Stimulated activated effector memory CD8-positive, alpha-beta T cell treated with anti-CD3 and anti-CD28 coated beads, Interleukin-12 subunit alpha, Interleukin-12 subunit beta, amount 100 ng/mL, for 72 hours (primary cell): Measurements from ENCODE around the gene SLC38A6.

ENCODE experiments used
- ATAC-seq: fragments of 150-1000 bp; cut with Tn5 transposase; 2 replicates; pipeline ENCODE4 v1.10.0; 2021
- DNase-seq, 2 donors: peaks; one replicate each; pipeline ENCODE4 v3.0.0; 2021 to 2022; ENCODE audit warnings: low spot score in 2 of 2
- H3K27ac Mint-ChIP-seq: one replicate; pipeline ENCODE4 v1.8.0; 2022; ENCODE audit warnings: mild to moderate bottlenecking, mixed read lengths
- H3K36me3 Mint-ChIP-seq: one replicate; pipeline ENCODE4 v1.8.0; 2022; ENCODE audit warnings: mild to moderate bottlenecking, mixed read lengths
- H3K4me1 Mint-ChIP-seq: one replicate; pipeline ENCODE4 v1.8.0; 2022; ENCODE audit warnings: mixed read lengths
- H3K4me3 Mint-ChIP-seq: one replicate; pipeline ENCODE4 v1.8.0; 2022; ENCODE audit warnings: mild to moderate bottlenecking, mixed read lengths
- H3K9me3 Mint-ChIP-seq: one replicate; pipeline ENCODE4 v1.8.0; 2022; ENCODE audit warnings: mixed read lengths

SLC38A6 gene

GRCh38 chr14:60968671-60969070, 12.4 kb upstream of the SLC38A6 start:
- Mint-ChIP-seq H3K4me3 (no peak overlapping the region), H3K27ac (no peak overlapping the region), H3K9me3 (no peaks in the 10 kb centered on the region), H3K36me3 (peaks cover 6% of the 10 kb centered on the region), H3K4me1 (peaks cover 11% of the 10 kb centered on the region)
- no peak for ATAC-seq
- no peak for DNase-seq

- peaks cover 13% of the 10 kb centered on the region for H3K36me3 Mint-ChIP-seq
- no peak overlapping the region for H3K27ac Mint-ChIP-seq
- no peak for ATAC-seq
- DNase-seq: no peak
- H3K4me1 Mint-ChIP-seq: peaks cover 11% of the 10 kb centered on the region
- H3K9me3 Mint-ChIP-seq: no peaks in the 10 kb centered on the region
- no peak overlapping the region for H3K4me3 Mint-ChIP-seq
Measured at GRCh38 chr14:60970146-60970545, 10.9 kb upstream of the SLC38A6 start.

GRCh38 chr14:60971271-60971670, 9.8 kb upstream of the SLC38A6 start:
- peaks cover 5% of the 10 kb centered on the region for H3K4me1 Mint-ChIP-seq
- peaks cover 19% of the 10 kb centered on the region for H3K36me3 Mint-ChIP-seq
- no peak for ATAC-seq
- no peak for DNase-seq
- H3K9me3 Mint-ChIP-seq: no peaks in the 10 kb centered on the region
- H3K27ac Mint-ChIP-seq: no peak overlapping the region
- no peak overlapping the region for H3K4me3 Mint-ChIP-seq

- H3K36me3 Mint-ChIP-seq: peaks cover 28% of the 10 kb centered on the region
Measured at GRCh38 chr14:60972295-60972694, 8.8 kb upstream of the SLC38A6 start.

GRCh38 chr14:60973070-60973469, 8.0 kb upstream of the SLC38A6 start:
- H3K27ac Mint-ChIP-seq: no peak overlapping the region
- H3K4me1 Mint-ChIP-seq: no peaks in the 10 kb centered on the region
- no peak for DNase-seq
- no peaks in the 10 kb centered on the region for H3K9me3 Mint-ChIP-seq
- H3K36me3 Mint-ChIP-seq: peaks cover 28% of the 10 kb centered on the region
- no peak overlapping the region for H3K4me3 Mint-ChIP-seq
- no peak for ATAC-seq

More at GRCh38 chr14:60972295-60972694, 8.8 kb upstream of the SLC38A6 start:
- H3K4me3 Mint-ChIP-seq: no peak overlapping the region
- no peaks in the 10 kb centered on the region for H3K4me1 Mint-ChIP-seq
- no peak for ATAC-seq
- no peaks in the 10 kb centered on the region for H3K9me3 Mint-ChIP-seq
- no peak overlapping the region for H3K27ac Mint-ChIP-seq
- DNase-seq: no peak

GRCh38 chr14:60974090-60974651, 6.9 kb upstream of the SLC38A6 start:
- Mint-ChIP-seq H3K27ac (no peak overlapping the region), H3K9me3 (no peaks in the 10 kb centered on the region), H3K36me3 (peaks cover 28% of the 10 kb centered on the region), H3K4me3 (no peak overlapping the region), H3K4me1 (peaks cover under 1% of the 10 kb centered on the region)
- ATAC-seq: no peak
- DNase-seq: no peak

- Mint-ChIP-seq H3K4me1 (peaks cover 6% of the 10 kb centered on the region), H3K9me3 (no peaks in the 10 kb centered on the region), H3K4me3 (no peak overlapping the region), H3K27ac (no peak overlapping the region), H3K36me3 (peaks cover 28% of the 10 kb centered on the region)
- DNase-seq (no peak), ATAC-seq (no peak)
Measured at GRCh38 chr14:60975551-60975950, 5.5 kb upstream of the SLC38A6 start.

GRCh38 chr14:60977847-60978246, 3.2 kb upstream of the SLC38A6 start:
- H3K4me3 Mint-ChIP-seq: no peak overlapping the region
- DNase-seq: no peak
- peaks cover 28% of the 10 kb centered on the region for H3K36me3 Mint-ChIP-seq
- peaks cover 6% of the 10 kb centered on the region for H3K4me1 Mint-ChIP-seq
- no peak for ATAC-seq
- no peak overlapping the region for H3K27ac Mint-ChIP-seq
- H3K9me3 Mint-ChIP-seq: no peaks in the 10 kb centered on the region

- H3K9me3 Mint-ChIP-seq: no peaks in the 10 kb centered on the region
- H3K36me3 Mint-ChIP-seq: peaks cover 6% of the 10 kb centered on the region
- no peak overlapping the region for H3K27ac Mint-ChIP-seq
- H3K4me3 Mint-ChIP-seq: no peak overlapping the region
- peaks cover 6% of the 10 kb centered on the region for H3K4me1 Mint-ChIP-seq
- ATAC-seq (no peak), DNase-seq (no peak)
Measured at GRCh38 chr14:60981633-60982455, 799 bp downstream of the SLC38A6 start.

GRCh38 chr14:60984196-60984595, 3.2 kb downstream of the SLC38A6 start:
- peaks cover 6% of the 10 kb centered on the region for H3K36me3 Mint-ChIP-seq
- H3K4me1 Mint-ChIP-seq: peaks cover 5% of the 10 kb centered on the region
- no peak overlapping the region for H3K4me3 Mint-ChIP-seq
- H3K9me3 Mint-ChIP-seq: no peaks in the 10 kb centered on the region
- H3K27ac Mint-ChIP-seq: no peak overlapping the region
- DNase-seq (no peak), ATAC-seq (no peak)

GRCh38 chr14:60986500-60986899, 5.5 kb downstream of the SLC38A6 start:
- no peaks in the 10 kb centered on the region for H3K9me3 Mint-ChIP-seq
- ATAC-seq: no peak
- H3K4me1 Mint-ChIP-seq: no peaks in the 10 kb centered on the region
- no peak overlapping the region for H3K27ac Mint-ChIP-seq
- no peak overlapping the region for H3K4me3 Mint-ChIP-seq
- H3K36me3 Mint-ChIP-seq: peaks cover 6% of the 10 kb centered on the region
- DNase-seq: no peak

GRCh38 chr14:60989599-60989998, 8.6 kb downstream of the SLC38A6 start:
- H3K4me3 Mint-ChIP-seq: no peak overlapping the region

GRCh38 chr14:60998617-60999016, 17.6 kb downstream of the SLC38A6 start:
- Mint-ChIP-seq H3K9me3 (no peaks in the 10 kb centered on the region), H3K27ac (no peak overlapping the region), H3K36me3 (no peaks in the 10 kb centered on the region), H3K4me3 (no peak overlapping the region), H3K4me1 (no peaks in the 10 kb centered on the region)
- DNase-seq (no peak), ATAC-seq (no peak)

More at GRCh38 chr14:60989599-60989998, 8.6 kb downstream of the SLC38A6 start:
- H3K9me3 Mint-ChIP-seq: no peaks in the 10 kb centered on the region
- no peaks in the 10 kb centered on the region for H3K4me1 Mint-ChIP-seq
- H3K27ac Mint-ChIP-seq: no peak overlapping the region
- ATAC-seq: no peak
- H3K36me3 Mint-ChIP-seq: peaks cover 6% of the 10 kb centered on the region
- DNase-seq: no peak

GRCh38 chr14:60999536-60999935, 18.5 kb downstream of the SLC38A6 start:
- Mint-ChIP-seq H3K9me3 (no peaks in the 10 kb centered on the region), H3K4me1 (no peaks in the 10 kb centered on the region), H3K27ac (no peak overlapping the region), H3K36me3 (no peaks in the 10 kb centered on the region), H3K4me3 (no peak overlapping the region)
- no peak for ATAC-seq
- DNase-seq: no peak

- H3K27ac Mint-ChIP-seq: no peak overlapping the region
- H3K36me3 Mint-ChIP-seq: no peaks in the 10 kb centered on the region
- no peaks in the 10 kb centered on the region for H3K9me3 Mint-ChIP-seq
- H3K4me1 Mint-ChIP-seq: no peaks in the 10 kb centered on the region
- no peak for ATAC-seq
- DNase-seq: no peak
- no peak overlapping the region for H3K4me3 Mint-ChIP-seq
Measured at GRCh38 chr14:61003571-61003970, 22.5 kb downstream of the SLC38A6 start.

- H3K4me3 Mint-ChIP-seq: no peak overlapping the region
- no peaks in the 10 kb centered on the region for H3K4me1 Mint-ChIP-seq
- H3K27ac Mint-ChIP-seq: no peak overlapping the region
- H3K36me3 Mint-ChIP-seq: no peaks in the 10 kb centered on the region
- H3K9me3 Mint-ChIP-seq: no peaks in the 10 kb centered on the region
- DNase-seq: no peak
- no peak for ATAC-seq
Measured at GRCh38 chr14:61019537-61019936, 38.5 kb downstream of the SLC38A6 start.
